ENCODE data around the gene RSL1D1. TPM values are rescaled to one million over a fixed set of nuclear protein-coding genes. Genes with fewer than 3 reads are reported as not detected.

The RSL1D1 gene
- total RNA-seq, 1 donor from 2014 or later: 209 TPM

DNA sequence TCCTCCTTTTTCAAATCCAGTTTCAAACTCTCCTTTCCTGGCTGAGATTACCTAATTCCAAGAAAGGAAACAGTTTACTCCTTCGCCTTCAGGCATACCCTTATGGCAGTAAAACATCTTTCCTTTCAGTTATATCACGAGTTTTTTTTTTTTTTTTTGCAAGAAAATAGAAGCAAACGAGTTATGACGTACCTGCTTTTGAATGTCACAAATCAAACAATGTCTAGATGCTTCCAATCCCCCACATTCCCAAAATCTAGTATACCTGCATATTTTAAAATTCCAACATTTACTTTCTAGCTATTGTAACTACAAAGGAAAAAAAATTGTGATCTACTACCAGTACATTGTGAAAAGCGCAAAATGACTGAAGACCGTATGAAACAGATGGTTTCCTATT lies 35.5 kb upstream of the RSL1D1 start:
- Histone ChIP-seq H3K4me1 (ENCODE audit: insufficient read depth, low read length) (no peaks in the 10 kb centered on the region), H3K79me2 (ENCODE audit: insufficient read depth, low read length) (peaks cover 19% of the 10 kb centered on the region), H2AFZ (ENCODE audit: low read depth, low read length) (no peak overlapping the region), H3K27ac (ENCODE audit: low read depth, low read length) (no peak overlapping the region), H3K27me3 (ENCODE audit: insufficient read depth, low read length) (no peaks in the 10 kb centered on the region), H3K9ac (ENCODE audit: low read length) (no peak overlapping the region), H3K36me3 (ENCODE audit: insufficient read depth, low read length) (peaks cover 47% of the 10 kb centered on the region), H3K9me3 (ENCODE audit: insufficient read depth, low read depth, low read length) (no peaks in the 10 kb centered on the region), H3K4me3 (ENCODE audit: insufficient read depth, low read depth, low read length) (no peak overlapping the region), H3K4me2 (ENCODE audit: low read length) (no peak overlapping the region), H4K20me1 (ENCODE audit: insufficient read depth, low read length) (peaks cover 4% of the 10 kb centered on the region)
- no peak for DNase-seq (ENCODE audit: low read depth)
- Mint-ChIP-seq H3K36me3 (ENCODE audit: low read depth, unreplicated experiment) (peaks cover 2% of the 10 kb centered on the region), H3K27ac (ENCODE audit: unreplicated experiment) (no peak overlapping the region), H3K4me3 (ENCODE audit: unreplicated experiment) (no peak overlapping the region), H3K4me1 (ENCODE audit: low read depth, unreplicated experiment) (peaks cover 2% of the 10 kb centered on the region), H3K27me3 (ENCODE audit: low read depth, unreplicated experiment) (no peaks in the 10 kb centered on the region), H3K9me3 (ENCODE audit: unreplicated experiment) (no peaks in the 10 kb centered on the region)
- TF ChIP-seq, protein P1, sequence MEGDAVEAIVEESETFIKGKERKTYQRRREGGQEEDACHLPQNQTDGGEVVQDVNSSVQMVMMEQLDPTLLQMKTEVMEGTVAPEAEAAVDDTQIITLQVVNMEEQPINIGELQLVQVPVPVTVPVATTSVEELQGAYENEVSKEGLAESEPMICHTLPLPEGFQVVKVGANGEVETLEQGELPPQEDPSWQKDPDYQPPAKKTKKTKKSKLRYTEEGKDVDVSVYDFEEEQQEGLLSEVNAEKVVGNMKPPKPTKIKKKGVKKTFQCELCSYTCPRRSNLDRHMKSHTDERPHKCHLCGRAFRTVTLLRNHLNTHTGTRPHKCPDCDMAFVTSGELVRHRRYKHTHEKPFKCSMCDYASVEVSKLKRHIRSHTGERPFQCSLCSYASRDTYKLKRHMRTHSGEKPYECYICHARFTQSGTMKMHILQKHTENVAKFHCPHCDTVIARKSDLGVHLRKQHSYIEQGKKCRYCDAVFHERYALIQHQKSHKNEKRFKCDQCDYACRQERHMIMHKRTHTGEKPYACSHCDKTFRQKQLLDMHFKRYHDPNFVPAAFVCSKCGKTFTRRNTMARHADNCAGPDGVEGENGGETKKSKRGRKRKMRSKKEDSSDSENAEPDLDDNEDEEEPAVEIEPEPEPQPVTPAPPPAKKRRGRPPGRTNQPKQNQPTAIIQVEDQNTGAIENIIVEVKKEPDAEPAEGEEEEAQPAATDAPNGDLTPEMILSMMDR (IDR thresholded peaks at IDR 0.05; ENCODE audit: insufficient read depth, low read depth, low read length): no peak
- no peak for TF ChIP-seq EZH2 (IDR thresholded peaks at IDR 0.05; ENCODE audit: insufficient read depth, low read length)
- FAIRE-seq: no peak

DNA sequence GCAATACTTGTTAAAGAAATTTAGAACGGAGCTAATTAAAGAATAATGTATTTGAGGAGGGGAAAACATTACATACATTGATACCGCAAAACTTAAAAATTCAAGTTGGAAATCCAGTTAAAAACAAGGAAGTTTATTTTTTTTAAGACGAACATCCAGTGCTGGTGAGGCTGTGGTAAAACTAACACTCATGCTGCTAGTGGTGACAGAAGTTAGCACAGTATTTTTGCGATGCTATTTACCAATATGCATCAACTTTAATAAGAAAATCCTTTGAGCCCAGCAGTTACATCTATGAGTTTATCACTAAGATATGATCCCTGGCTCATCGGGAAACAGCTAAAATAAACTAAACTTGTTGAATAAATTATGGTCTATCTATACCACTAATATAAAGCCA lies 32.7 kb upstream of the RSL1D1 start:
- no peaks in the 10 kb centered on the region for H3K27me3 Mint-ChIP-seq (ENCODE audit: low read depth, unreplicated experiment)
- no peak overlapping the region for H3K27ac ChIP-seq (ENCODE audit: low read depth, low read length)
- H2AFZ ChIP-seq (ENCODE audit: low read depth, low read length): no peak overlapping the region
- no peak for TF ChIP-seq EZH2 (IDR thresholded peaks at IDR 0.05; ENCODE audit: insufficient read depth, low read length)
- TF ChIP-seq, protein P1 (IDR thresholded peaks at IDR 0.05; ENCODE audit: insufficient read depth, low read depth, low read length): no peak
- peaks cover 23% of the 10 kb centered on the region for H3K79me2 ChIP-seq (ENCODE audit: insufficient read depth, low read length)
- H3K9me3 Mint-ChIP-seq (ENCODE audit: unreplicated experiment): no peaks in the 10 kb centered on the region
- H3K9ac ChIP-seq (ENCODE audit: low read length): no peak overlapping the region
- no peak for DNase-seq (ENCODE audit: low read depth)
- peaks cover 2% of the 10 kb centered on the region for H3K4me1 Mint-ChIP-seq (ENCODE audit: low read depth, unreplicated experiment)
- H3K9me3 ChIP-seq (ENCODE audit: insufficient read depth, low read depth, low read length): no peaks in the 10 kb centered on the region
- FAIRE-seq: no peak
- peaks cover 21% of the 10 kb centered on the region for H4K20me1 ChIP-seq (ENCODE audit: insufficient read depth, low read length)
- no peak overlapping the region for H3K4me2 ChIP-seq (ENCODE audit: low read length)
- H3K36me3 Mint-ChIP-seq (ENCODE audit: low read depth, unreplicated experiment): peaks cover 4% of the 10 kb centered on the region
- no peak overlapping the region for H3K4me3 ChIP-seq (ENCODE audit: insufficient read depth, low read depth, low read length)
- peaks cover 55% of the 10 kb centered on the region for H3K36me3 ChIP-seq (ENCODE audit: insufficient read depth, low read length)
- no peaks in the 10 kb centered on the region for H3K4me1 ChIP-seq (ENCODE audit: insufficient read depth, low read length)
- H3K27ac Mint-ChIP-seq (ENCODE audit: unreplicated experiment): no peak overlapping the region
- no peak overlapping the region for H3K4me3 Mint-ChIP-seq (ENCODE audit: unreplicated experiment)
- H3K27me3 ChIP-seq (ENCODE audit: insufficient read depth, low read length): no peaks in the 10 kb centered on the region

DNA sequence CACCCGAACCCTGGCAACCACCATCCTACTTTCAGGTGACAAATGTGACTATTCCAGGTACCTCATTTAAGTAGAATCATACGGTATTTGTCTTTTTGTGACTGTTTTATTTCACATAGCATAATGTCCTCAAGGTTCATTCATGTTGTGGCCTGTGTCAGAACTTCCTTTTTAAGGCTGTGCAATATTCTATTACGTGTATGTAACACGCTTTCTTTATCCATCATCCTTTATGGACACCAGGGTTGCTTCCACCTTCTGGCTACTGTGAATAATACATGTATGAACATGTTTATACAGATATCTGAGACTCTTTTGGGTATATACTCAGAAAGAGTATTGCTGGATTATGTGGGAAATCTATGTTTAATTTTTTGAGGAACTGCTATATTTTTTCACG lies 28.7 kb upstream of the RSL1D1 start:
- Mint-ChIP-seq H3K9me3 (ENCODE audit: unreplicated experiment) (no peaks in the 10 kb centered on the region), H3K27ac (ENCODE audit: unreplicated experiment) (no peak overlapping the region), H3K27me3 (ENCODE audit: low read depth, unreplicated experiment) (no peaks in the 10 kb centered on the region), H3K4me1 (ENCODE audit: low read depth, unreplicated experiment) (peaks cover 2% of the 10 kb centered on the region), H3K4me3 (ENCODE audit: unreplicated experiment) (no peak overlapping the region), H3K36me3 (ENCODE audit: low read depth, unreplicated experiment) (peaks cover 5% of the 10 kb centered on the region)
- Histone ChIP-seq H4K20me1 (ENCODE audit: insufficient read depth, low read length) (peaks cover 31% of the 10 kb centered on the region), H3K9ac (ENCODE audit: low read length) (no peak overlapping the region), H3K4me3 (ENCODE audit: insufficient read depth, low read depth, low read length) (no peak overlapping the region), H3K9me3 (ENCODE audit: insufficient read depth, low read depth, low read length) (no peaks in the 10 kb centered on the region), H3K4me1 (ENCODE audit: insufficient read depth, low read length) (no peaks in the 10 kb centered on the region), H3K27ac (ENCODE audit: low read depth, low read length) (no peak overlapping the region), H3K4me2 (ENCODE audit: low read length) (no peak overlapping the region), H3K27me3 (ENCODE audit: insufficient read depth, low read length) (no peaks in the 10 kb centered on the region), H3K79me2 (ENCODE audit: insufficient read depth, low read length) (peaks cover 24% of the 10 kb centered on the region), H2AFZ (ENCODE audit: low read depth, low read length) (no peak overlapping the region), H3K36me3 (ENCODE audit: insufficient read depth, low read length) (peaks cover 53% of the 10 kb centered on the region)
- TF ChIP-seq, protein P1 (IDR thresholded peaks at IDR 0.05; ENCODE audit: insufficient read depth, low read depth, low read length): no peak
- no peak for TF ChIP-seq EZH2 (IDR thresholded peaks at IDR 0.05; ENCODE audit: insufficient read depth, low read length)
- DNase-seq (ENCODE audit: low read depth) (no peak), FAIRE-seq (no peak)
